Measurements from ENCODE around the gene TMUB2.

The TMUB2 gene

DNA sequence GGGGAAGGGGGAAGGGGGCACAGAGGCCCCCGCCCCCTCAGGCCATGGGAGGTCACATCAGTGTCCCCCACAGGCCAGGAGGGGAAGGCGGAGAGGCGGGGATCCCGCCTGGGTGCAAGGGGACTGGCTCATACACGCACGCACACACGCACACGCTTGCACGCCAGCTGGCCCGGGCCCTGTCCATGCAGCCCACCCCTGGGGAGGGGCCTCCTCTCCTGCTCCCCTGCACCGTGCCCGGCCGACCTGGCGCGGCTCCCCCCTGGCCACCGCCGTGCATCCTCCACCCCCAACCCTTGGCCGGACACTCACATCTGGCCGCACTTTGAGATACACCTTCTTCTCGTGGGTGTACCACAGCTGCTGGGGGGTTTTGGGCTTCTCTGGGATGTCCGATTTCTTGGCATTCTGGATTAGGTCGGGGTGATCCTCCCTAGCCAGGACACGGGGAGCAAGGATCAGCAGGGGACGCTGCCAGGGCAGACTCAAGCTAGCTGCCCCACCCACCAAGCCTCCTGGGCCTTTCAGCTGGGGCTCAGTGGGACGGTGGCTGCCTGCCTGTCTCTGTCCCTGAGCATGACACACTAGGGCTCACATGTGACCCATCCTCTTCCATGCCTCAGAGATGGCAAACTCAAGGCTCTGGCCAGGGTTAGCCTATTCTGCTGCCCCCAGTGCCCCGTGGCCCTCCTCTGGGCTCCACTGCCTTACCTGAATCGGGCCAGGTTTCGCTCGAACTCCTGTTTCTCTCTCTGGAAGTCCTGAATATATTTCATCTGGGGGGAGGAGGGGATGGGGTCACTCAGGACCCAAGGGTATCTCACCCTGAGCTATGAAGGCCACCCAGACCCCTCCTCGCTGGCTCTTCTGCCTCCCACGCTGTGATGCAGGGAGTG lies 26.0 kb downstream of the TMUB2 start:
- no peak for TF ChIP-seq EZH2phosphoT487 (IDR thresholded peaks at IDR 0.05; ENCODE audit: low read depth)
- TF ChIP-seq, protein P1, sequence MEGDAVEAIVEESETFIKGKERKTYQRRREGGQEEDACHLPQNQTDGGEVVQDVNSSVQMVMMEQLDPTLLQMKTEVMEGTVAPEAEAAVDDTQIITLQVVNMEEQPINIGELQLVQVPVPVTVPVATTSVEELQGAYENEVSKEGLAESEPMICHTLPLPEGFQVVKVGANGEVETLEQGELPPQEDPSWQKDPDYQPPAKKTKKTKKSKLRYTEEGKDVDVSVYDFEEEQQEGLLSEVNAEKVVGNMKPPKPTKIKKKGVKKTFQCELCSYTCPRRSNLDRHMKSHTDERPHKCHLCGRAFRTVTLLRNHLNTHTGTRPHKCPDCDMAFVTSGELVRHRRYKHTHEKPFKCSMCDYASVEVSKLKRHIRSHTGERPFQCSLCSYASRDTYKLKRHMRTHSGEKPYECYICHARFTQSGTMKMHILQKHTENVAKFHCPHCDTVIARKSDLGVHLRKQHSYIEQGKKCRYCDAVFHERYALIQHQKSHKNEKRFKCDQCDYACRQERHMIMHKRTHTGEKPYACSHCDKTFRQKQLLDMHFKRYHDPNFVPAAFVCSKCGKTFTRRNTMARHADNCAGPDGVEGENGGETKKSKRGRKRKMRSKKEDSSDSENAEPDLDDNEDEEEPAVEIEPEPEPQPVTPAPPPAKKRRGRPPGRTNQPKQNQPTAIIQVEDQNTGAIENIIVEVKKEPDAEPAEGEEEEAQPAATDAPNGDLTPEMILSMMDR (IDR thresholded peaks at IDR 0.05; ENCODE audit: low read depth, low read length), result no peak
- H4K20me1 ChIP-seq (ENCODE audit: insufficient read depth, low read length), result no peaks in the 10 kb centered on the region
- H3K4me2 ChIP-seq (ENCODE audit: low read length), result no peak overlapping the region
- no peaks in the 10 kb centered on the region for H3K27me3 ChIP-seq (ENCODE audit: low read depth, low read length)
- H3K36me3 ChIP-seq (replicated peaks; ENCODE audit: low read depth, low read length), result peaks cover 66% of the 10 kb centered on the region
- peaks cover 37% of the 10 kb centered on the region for H3K79me2 ChIP-seq (ENCODE audit: low read length)
- no peak overlapping the region for H3K27ac ChIP-seq (ENCODE audit: low read length)
- H3K4me3 ChIP-seq (ENCODE audit: low read length), result no peak overlapping the region
- no peaks in the 10 kb centered on the region for H3K9me3 ChIP-seq (ENCODE audit: insufficient read depth, low read length)
- H3K9ac ChIP-seq (ENCODE audit: low read length), result no peak overlapping the region
- no peak overlapping the region for H2AFZ ChIP-seq (ENCODE audit: low read depth, low read length)
- peaks cover 52% of the 10 kb centered on the region for H3K4me1 ChIP-seq (ENCODE audit: low read length)

DNA sequence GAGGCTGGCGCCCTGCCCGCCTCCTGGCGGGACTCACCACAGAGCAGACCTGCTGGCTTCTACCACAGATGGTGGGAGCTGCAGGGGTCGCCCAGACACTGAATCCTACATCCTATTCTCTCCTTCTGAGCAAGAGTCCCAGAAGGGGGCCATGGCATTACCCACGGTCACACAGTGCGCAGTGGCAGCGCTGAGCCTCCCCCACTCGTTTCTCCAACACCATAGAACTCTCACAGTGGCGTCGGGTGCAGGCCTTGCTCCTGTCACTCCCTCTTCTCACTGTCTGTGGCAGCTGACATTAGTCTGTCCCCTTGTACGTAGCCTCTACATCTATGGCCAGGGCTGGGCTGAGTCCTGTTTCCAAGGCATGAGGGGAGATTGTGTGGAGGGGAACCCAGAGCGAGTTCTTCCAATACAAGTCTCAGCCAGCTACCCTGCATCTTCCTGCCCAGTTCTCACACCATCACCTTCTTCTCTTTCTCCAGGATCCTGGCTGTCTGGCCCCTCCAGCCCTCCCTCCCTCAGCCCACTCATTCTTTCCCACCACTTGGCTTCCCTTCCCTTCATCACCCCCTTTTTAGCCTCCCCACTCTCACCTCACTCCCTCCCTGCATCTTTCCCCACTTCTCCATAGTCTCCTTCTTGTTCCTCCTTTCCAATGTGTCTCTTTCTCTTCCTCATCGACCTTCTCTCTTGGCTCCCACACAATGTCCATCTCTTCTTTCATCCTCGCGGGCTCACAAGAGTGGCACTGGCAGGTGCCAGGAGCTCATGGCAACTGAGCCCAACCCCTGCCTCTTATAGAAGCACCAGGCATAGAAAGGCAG lies 26.8 kb downstream of the TMUB2 start:
- H3K4me2 ChIP-seq (ENCODE audit: low read length), result no peak overlapping the region
- no peak overlapping the region for H3K27ac ChIP-seq (ENCODE audit: low read length)

DNA sequence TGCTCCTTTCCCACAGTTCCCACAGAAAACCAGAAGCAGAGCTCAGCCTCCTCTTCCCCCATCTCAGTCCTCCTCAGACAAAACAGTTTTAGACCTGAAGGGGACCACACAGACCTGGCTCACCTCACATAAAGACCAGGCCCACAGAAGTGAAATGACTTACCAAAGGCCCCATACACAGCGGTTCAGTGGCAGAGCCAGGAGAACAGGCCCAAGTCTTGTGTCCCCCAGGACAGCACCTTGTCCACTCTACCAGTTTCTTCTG lies 27.4 kb downstream of the TMUB2 start:
- Histone ChIP-seq H3K36me3 (replicated peaks; ENCODE audit: low read depth, low read length) (peaks cover 58% of the 10 kb centered on the region), H4K20me1 (ENCODE audit: insufficient read depth, low read length) (no peaks in the 10 kb centered on the region), H3K79me2 (ENCODE audit: low read length) (peaks cover 48% of the 10 kb centered on the region)

More for the DNA sequence above, 26.8 kb downstream of the TMUB2 start:
- Histone ChIP-seq H4K20me1 (ENCODE audit: insufficient read depth, low read length) (no peaks in the 10 kb centered on the region), H3K36me3 (replicated peaks; ENCODE audit: low read depth, low read length) (peaks cover 61% of the 10 kb centered on the region), H3K9ac (ENCODE audit: low read length) (no peak overlapping the region), H3K79me2 (ENCODE audit: low read length) (peaks cover 43% of the 10 kb centered on the region), H3K9me3 (ENCODE audit: insufficient read depth, low read length) (no peaks in the 10 kb centered on the region), H3K4me1 (ENCODE audit: low read length) (peaks cover 52% of the 10 kb centered on the region), H3K4me3 (ENCODE audit: low read length) (no peak overlapping the region), H3K27me3 (ENCODE audit: low read depth, low read length) (no peaks in the 10 kb centered on the region), H2AFZ (ENCODE audit: low read depth, low read length) (no peak overlapping the region)
- TF ChIP-seq, protein P1 (IDR thresholded peaks at IDR 0.05; ENCODE audit: low read depth, low read length), result no peak
- no peak for TF ChIP-seq EZH2phosphoT487 (IDR thresholded peaks at IDR 0.05; ENCODE audit: low read depth)

More for the DNA sequence above, 27.4 kb downstream of the TMUB2 start:
- Histone ChIP-seq H3K27me3 (ENCODE audit: low read depth, low read length) (no peaks in the 10 kb centered on the region), H3K4me2 (ENCODE audit: low read length) (no peak overlapping the region), H2AFZ (ENCODE audit: low read depth, low read length) (no peak overlapping the region), H3K9ac (ENCODE audit: low read length) (no peak overlapping the region), H3K4me1 (ENCODE audit: low read length) (peaks cover 51% of the 10 kb centered on the region), H3K4me3 (ENCODE audit: low read length) (no peak overlapping the region), H3K27ac (ENCODE audit: low read length) (no peak overlapping the region), H3K9me3 (ENCODE audit: insufficient read depth, low read length) (no peaks in the 10 kb centered on the region)
- no peak for TF ChIP-seq EZH2phosphoT487 (IDR thresholded peaks at IDR 0.05; ENCODE audit: low read depth)
- TF ChIP-seq, protein P1 (IDR thresholded peaks at IDR 0.05; ENCODE audit: low read depth, low read length), result no peak
